Amygdala (tissue), 56 donors: ENCODE results near the gene HEYL.

Experiments
- DNase-seq, 56 donors: peaks; one replicate each; lab custom pipeline; 2025; lab: John Stamatoyannopoulos, UW

Gene HEYL

DNA sequence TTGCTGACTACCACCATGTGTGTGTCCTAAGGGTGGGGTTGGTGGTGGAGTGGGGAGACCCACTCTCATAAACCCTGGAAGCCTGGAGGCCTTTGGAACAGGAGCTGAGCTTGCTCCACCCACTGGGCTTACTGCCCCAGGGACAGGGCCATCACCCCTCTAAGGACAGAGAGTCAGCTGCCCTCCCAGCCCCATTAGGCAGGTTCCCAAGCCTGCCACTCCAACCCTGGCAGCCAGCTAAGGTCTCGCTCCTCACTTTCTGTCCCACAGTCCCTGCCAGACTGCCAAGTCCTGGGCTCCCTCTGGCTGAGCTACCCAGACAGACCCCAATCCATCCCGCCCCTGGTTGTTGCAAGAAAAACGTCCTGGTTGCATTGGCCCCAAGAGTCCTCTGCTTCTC is 28.7 kb upstream of the HEYL start:
- DNase-seq = peak in 16 of 56 donors; percentile 7 to 53 (median 25)

DNA sequence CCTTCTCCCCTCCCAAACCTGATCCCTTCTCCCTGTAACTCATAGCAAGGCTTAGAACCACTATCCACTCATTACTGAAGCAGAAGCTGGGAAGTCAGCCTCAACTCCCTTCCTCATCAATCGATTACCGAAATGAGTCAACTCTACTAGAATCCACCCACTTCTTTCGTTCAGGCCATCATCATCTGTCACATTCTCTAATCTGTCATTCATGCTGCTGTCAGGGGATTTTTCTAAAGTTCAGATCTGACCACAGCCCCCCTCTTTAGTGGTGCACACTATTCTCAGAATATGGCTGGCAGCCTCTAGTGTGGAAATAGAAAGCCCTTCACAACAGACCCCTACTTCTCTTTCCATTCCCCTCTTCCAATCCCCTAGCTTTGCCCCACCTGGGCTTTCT is 27.3 kb upstream of the HEYL start:
- DNase-seq = no peak

DNA sequence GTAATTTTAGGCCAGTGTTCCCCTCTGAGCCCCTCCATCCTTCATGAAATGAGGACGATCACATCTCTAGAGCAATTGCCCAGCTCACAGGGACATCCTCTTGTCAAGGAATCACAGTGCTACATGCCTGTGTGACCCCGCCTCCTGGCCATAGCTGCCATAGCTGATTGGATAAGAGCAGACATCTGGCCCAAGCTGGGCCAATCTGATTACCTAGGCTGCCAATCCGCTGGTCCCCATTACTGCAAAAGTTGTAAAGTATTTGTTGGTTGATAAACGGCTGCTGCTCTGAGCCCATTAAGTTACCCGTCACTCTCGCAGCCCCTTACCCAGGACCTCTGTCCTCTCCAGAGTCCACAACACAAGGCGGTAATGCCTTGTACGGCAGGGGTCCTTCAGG is 24.1 kb upstream of the HEYL start:
- no peak for DNase-seq

DNA sequence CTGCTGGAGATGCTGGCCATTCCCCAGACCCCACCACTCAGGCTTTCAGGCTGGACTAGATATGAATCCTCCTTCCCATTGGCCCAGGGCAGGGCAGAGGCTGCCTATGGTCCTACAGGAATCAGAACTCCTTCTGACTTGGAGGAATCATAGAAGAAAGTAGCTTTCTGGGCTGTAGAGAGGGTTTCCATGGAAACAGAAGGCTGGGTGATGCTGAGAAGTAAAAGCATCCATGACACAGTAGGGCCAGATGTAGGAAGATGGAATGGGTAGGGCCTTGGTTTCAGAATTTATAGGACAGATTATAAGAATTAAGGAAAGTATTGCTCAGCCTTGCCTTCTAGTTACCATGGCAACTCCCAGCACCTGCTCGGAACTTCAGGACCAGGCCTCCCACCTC is 23.4 kb upstream of the HEYL start:
- no peak for DNase-seq

DNA sequence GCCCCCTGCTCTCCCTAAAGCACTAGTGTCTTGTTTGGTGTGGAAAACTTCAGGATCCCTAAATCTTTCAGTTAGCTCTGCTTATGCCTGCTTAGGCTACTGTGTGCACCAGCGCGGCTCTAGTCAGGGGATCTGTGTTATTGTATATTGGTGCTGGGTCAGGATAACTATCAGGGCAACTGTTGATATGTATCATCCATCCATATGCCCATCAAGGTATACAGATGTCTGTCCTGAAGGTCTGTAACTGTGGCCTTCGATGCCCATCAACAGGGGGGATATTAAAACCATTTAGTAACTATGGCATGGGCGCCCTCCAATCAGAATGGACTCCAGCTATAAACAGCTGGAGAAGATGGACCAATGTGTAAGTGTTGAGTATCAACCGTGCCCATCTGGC is 20.1 kb upstream of the HEYL start:
- no peak for DNase-seq

DNA sequence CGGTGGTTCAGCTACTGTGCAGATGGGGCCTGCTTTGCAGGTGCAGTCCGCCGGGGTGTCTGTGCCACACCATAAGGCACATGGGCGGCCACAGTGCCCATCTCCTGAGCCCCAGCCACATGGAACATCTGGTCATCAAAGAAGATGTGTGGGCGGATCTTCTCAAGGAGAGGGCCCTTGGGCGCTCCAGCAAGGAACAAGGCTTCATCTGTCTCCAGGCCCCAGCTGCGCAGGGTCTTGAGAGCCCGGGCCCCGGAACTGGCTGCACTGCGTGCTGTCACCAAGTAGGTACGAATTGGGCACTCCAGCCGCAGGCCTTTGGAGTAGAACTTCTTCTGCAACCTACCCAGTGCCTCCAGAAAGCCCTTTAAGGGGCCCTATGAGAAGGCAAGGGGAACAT is 19.7 kb upstream of the HEYL start:
- DNase-seq = no peak

DNA sequence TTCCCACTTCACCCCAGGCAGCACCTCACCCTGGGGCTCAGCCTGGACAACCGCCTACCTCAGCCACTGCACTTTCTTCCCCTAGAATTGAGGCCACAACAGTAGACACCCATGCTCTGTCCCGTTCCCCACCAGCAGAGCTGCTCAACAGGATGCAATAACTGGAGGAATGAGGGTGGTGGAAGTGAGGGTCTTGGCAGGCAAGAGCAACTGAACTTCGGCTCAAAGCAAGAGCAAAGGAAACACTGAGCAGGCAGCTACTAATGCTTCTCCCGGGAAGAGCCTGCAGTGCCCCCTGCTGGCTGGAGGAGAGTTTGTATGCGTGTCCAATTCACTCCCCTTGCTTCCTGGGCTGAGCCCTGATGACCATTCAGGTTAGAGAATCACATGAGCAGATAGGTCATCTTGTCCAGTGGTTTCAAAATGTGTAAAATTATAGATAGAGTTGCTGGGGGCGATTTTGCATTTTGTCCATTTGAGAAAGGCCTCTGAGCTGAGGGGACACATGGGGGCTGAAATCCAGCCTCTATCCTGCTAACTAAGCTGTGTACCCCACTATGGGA is 18.6 kb upstream of the HEYL start:
- peak in 31 of 56 donors; percentile 3 to 64 (median 23) for DNase-seq

DNA sequence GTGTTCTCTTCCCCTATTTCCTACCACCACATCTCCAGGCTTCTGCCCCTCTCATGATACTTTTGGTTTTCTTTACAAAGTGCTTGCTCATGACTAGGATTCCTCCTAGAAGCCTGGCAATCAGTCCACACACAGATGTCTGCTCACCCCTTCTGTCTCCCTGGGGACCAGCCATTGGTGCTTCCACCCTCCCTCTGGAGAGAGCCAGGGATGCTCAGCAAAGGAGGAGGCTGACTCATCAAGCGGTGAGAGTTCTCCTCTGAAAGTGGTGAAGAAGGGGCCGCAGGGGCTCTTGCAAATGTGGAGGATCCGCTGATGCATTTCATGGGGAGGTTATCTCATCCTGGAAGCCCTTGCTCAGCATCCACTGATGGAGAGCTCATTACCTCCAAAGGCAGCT is 18.0 kb upstream of the HEYL start:
- DNase-seq = peak in 5 of 56 donors; percentile 15 to 36 (median 23)

DNA sequence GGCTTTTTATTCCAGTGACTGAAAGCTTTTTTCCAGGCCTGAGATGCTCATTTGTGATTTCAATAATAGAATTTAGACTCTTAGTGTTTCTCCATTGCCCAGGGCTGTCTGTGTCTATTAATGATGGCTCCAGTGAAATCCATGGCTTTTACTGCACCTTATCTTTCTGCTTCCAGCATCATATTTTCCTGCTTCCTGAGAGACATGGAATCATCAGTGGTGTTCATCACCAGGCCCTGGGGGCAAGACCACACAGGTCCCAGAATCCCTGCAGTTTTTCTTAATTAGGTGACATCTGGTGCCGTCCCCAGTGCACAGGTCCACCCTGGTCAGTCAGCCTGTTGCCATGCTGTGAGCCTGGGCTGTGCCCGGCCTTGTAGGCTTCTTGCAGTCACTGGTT is 16.9 kb upstream of the HEYL start:
- DNase-seq = no peak

DNA sequence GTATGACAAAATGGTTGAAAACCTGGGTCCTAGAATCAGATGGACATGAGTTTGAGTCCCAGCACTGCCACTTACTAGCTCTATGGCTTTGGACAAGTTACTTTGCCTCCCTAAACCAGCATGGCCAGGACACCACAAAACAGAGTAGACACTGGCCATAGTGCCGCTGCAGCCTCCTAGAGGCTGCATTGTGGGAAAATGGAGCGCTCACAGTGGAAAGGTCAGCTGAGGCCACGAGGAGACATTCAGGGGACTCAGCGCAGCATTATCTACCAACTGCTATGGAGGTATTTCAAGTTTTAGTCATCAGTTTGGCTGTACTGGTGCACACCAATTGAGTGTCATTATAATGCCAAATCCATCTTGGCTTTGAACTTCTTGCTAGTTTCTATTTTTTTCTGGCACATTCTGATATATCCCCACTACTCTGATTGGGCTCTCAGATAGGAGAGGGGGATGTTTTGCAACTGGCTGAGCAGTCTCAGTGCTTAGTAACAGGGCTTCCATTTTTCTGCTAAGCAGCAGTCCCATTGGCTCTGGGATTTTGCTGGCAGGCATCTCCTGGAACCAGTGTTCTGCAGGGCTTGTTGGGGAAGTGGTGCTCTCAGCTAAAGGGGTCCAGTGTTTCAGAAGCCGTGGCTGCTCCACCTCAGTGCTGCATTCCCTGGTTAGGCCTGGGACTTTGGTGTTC is 16.3 kb upstream of the HEYL start:
- peak in 2 of 56 donors; percentile 10 to 17 for DNase-seq

DNA sequence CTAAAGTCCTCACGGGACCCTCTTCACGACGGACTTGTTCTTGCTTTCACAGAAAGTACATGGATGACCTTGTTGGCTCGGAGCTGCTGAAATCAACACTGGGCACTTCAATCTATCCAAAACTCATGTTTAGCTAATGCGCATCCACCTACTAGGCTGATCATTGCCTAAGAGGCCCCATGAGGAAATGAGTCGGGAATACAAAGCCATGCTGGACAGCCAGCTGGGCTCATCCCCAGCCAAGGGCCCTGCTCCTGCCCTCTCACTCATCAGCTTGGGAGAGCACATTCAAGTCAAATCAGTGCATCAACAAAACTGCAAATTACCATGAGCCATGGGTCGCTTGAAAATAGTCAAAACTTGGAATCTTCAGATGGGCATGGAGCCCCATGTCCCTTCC is 14.8 kb upstream of the HEYL start:
- no peak for DNase-seq

DNA sequence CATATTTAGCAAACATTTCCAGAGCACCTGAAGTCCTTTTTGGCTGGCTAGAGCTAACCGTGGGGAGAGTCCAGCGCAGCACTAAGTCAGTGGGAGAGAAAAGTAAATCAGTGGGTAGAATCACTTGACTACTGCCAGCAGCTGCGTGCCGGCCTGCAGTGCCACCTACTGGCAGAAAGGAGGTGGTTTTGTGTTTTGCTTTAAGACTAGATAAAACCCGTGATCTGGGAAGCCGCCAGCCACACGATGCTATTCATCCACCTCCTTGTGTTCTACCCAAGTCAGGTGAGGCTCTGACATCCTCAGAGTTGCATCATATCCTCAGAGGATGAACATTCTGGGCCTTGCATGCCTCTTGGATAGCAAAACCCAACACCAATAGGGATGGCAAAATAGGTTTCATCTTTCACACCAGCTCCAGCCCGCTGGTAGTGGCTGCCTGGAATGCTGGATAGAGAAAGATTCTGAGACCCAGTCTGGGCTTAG is 14.1 kb upstream of the HEYL start:
- peak in 54 of 56 donors; percentile 16 to 90 (median 60) for DNase-seq

DNA sequence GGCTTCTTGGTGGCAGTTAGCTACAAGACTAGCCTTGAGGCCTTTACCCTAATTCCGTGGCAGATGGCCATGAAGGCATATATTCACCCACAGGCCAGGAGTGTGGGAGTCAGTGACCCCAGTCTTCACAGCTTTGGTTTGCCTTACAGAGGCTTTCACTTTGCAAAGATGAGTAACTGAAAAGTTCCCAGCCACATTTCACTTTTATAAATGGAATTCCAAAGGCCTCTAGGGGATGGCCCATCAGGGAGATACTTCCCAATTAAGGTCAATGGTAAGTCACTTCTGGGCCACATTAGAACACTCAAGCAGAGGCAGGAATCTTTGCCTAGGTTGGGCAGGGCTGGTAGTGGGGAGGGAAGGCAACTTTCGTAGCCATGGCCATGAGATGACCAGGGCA is 13.1 kb upstream of the HEYL start:
- no peak for DNase-seq

DNA sequence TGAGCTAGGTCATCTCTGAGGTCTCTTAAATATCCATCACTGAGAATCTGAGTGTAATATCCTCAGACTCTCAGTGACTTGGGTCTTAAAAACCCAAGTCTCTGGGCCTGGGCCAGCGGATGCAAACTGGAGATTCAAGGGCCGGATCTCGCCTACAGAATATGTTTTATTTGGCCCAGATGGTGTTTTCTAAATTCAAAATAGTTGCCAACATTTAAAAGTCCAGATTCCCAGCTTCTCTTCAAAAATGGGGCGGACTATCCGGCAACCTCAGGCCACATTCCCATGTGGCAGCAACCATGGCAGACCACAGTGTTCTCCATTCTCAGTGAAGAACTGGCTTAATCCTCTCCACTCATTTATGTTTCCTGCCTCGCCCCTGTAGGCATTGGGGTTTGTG is 12.7 kb upstream of the HEYL start:
- DNase-seq = no peak

DNA sequence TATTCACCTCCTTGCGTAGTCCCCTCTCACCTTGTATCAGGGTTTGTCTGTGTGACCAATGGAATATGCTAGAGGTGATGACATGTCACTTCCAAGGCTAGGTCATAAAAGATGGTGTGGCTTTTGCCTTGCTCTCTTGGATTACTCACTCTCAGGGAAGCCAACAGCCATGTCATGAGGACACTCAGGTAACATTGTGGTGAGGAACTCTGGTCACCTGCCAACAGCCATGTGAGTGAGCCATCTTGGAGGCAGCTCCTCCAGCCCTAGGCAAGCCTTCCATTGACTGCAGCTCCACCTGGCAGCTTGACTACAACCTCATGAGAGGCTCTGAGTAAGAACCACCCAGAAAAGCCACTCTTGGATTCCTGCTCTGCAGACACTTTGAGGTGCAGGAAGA is 11.0 kb upstream of the HEYL start:
- DNase-seq = no peak

DNA sequence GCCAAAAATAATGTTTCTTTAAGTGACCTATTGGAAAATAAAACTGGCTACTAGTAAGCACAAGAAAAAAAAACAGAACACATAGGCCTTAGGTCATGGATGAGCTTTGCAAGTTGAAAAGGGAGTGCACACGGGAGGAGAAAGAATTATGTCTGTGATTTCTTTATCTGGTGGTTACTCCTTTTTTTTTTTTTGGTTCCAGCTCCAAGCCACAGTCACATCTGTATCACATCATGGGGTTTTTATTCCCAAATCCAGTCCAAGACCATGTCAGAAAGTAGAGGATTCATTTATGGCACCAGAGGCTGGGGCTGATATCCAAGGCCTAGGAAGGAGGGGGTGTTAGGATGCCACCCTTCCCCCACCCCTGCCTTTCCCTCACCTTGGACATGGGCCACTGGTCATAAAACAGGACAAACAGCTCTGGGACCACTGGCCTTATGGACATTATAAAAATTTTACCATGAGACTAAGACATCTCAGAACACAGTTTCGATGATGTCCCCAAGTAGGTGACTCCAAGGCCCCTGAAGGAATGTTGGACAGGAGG is 10.3 kb upstream of the HEYL start:
- no peak for DNase-seq

DNA sequence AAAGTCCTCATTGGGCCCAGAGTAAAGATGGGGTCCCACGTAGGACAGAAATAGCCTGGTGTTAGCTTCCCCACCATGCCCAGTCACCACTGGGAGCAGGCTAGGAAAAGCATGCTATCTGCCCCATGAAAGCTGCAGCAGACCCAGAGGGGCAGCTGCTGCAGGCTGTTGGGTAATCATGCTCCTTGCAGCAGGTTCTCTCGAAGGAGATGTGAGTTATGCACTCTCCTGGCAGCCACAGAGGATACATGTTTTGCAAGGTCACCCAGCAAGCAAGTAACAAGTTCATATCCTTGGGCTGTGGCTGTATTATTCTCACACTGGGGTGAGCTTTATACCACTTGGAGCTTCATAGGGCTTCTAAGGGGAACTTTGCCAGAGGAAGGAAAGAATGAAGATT is 9.1 kb upstream of the HEYL start:
- no peak for DNase-seq

DNA sequence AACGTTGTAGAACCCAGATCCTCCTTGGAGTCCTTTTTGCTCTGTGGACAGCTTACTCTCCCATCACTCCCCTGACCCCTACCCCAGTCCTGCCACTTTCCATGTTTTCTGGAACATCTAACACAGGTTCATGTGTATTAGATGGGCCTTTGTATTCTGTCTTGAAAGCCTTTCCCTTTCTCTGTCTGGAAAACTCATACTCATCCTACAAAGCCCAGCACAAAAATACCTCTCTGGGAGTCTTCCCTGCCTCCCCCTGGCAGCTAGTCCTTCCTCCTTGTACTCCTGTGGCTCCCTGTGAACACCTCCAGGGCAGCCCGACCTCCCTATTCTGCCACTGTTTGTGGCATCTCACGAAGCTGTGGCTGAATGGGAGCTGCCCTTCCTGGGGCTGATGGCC is 7.8 kb upstream of the HEYL start:
- DNase-seq = no peak

DNA sequence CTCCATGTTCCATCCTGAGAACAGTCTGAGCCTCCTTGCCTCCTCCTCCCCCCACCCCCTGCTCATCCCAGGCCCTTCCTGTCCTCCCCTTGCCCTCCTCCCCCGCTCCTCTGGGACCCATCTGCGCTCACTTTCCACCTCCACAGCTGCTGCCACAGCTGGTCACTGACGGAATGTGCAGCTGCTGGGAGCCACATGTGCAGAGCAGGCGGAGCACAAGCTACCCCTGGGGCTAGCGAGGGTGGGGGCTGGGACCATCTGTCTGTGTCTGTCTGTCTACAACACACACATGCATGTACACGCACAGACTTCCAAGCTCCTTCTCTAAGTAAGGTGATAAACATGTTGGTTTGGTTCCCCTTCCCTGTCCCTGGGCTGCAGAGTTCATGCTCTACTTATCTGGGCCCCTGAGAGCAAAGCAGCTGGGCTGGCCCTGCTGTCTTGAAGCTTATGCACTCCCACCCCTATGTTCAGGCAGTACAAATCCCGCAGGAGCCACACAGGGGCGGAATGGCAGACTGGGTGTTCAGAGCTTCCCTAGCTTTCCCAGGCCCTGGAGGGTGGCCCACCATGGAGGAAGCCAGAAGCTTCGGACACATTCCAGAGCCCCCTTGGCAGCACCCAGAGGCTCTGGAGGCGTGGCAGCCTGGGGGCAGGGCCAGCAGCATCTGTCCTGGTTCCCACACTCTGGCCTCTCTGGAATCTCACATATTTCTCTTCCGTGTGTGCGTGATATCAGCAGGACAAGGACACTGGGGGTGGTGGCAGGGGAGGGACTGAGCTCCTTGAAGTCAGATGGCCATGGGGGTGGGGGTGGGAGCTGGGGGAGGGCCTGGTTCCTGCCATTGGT is 7.0 kb upstream of the HEYL start:
- no peak for DNase-seq

DNA sequence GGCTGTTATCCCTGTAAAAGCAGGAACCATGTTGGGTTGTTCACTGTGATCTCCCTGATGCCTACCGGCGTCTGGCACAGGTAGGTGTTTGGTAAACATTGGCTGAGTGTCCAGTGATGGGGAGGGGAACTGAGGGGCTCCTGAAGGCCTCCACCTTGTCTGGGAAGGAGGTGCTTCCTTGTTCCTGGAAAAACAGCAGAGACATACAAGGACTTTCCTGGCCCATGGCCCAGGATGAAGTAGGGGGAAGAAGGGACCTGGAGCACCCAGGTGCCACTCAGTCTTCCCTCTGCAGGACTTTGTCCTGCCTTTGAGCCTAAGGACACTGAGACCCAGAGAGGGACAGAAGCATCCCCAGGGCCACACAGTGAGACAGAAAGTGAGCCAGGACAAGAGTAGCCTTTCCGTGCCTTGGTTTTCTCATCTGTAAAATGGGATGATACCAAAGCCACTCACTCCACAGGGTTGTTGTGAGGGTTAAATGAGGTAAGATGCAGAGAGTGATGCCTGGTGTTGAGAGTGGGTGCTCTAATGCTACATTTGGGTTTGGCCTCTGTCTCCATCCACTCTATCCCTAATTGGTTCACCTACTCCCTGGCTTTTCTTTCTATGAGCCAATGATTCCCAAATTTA is 6.1 kb upstream of the HEYL start:
- DNase-seq = no peak

DNA sequence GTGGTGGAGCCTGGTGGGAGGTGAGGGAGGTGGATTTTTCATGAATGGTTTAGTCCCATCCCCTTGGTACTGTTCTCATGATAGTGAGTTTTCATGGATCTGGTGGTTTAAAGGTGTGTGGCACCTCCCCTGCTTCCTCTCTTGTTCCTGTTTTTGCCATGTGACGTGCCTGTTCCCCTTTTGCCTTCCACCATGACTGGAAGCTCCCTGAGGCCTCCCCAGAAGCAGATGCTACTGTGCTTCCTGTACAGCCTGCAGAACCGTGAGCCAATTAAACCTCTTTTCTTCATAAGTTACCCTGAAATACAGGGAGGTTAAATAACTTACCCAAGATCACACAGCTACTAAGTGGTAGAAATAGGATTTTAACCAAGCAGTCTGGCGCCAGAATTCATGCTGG is 4.3 kb upstream of the HEYL start:
- DNase-seq = no peak
